GM18870 (cell line): ENCODE results near the gene STX10.
A peak's percentile ranks its signal among the peaks of the same experiment; 100 is the strongest.
"Not testable (repeated sequence)": the region's sequence is repeated elsewhere in the genome, so short reads cannot be mapped to it uniquely, and the experiment has no call there.

Source experiments
- ATAC-seq: cut with Tn5 transposase; IDR thresholded peaks from one replicate; pipeline ENCODE4 v1.9.1; 2021; ENCODE audit warnings: moderate library complexity; ENCODE audit not compliant: unreplicated experiment

STX10 gene, protein sequence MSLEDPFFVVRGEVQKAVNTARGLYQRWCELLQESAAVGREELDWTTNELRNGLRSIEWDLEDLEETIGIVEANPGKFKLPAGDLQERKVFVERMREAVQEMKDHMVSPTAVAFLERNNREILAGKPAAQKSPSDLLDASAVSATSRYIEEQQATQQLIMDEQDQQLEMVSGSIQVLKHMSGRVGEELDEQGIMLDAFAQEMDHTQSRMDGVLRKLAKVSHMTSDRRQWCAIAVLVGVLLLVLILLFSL

DNA sequence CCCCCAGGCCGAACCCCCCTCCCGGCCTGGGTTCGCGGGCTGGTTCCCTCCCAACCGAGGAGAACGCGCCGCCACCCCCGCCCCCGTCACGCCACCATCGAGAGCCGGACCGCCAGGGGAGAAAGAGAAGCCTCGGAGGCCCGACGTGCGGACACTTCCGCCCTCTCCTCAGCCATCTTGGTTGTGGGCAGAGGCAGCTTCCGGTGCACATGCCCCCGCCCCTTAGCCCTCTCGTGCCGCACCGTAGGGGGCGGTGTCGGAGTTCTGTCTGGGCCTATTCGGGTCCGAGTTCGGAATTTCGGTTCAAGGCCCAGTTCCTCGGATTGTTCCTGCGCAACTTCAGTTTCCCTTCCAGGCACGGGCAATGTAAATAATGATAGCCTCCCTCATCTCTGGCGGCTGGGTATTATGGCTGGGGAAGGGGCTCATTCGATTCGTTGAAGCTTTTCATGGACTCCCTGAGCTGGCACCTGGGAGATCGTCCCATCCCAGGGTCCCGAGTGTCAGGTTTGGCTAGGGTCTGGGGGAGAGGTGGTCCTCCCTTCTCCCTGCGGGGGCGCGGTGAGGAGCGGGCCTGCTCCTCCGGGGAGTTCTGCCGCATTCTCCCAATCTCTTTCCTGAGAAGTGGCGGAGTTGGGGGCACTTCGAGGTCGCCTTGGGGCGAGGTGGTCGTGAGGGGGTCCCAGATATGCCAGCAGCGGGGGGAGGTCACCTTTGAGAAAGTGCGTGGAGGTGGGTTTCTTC is at the start of gene STX10, which contains the start of gene IER2:
STX10 (minus strand) TSS at position 189 of the 744 bp plus-strand sequence. CDS start 202 bp downstream, outside the sequence.
IER2 (plus strand) TSS at position 225 of the 744 bp plus-strand sequence. CDS start 2,776 bp downstream, outside the sequence.
- peak; percentile 30 for ATAC-seq

DNA sequence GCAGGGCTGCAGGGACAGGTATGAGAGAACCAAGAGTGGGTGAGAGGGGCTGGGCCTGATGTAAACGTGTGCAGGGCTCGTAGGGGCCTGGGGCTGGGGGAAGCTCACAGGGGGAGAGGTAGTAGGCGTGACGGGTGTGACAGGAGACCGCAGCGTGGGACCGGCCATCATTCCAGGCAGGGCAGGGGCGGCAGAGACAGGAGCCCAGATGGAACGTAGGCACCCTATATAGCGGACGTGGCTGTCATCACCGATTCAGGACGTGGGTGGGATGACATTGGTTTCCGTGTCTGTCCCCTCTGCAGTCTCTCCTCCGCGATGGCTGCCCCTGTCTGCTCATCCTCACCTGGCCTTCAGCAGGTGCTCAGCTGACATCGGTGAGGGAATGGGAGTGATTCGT is 48.5 kb upstream of the STX10 start:
- ATAC-seq: no peak

DNA sequence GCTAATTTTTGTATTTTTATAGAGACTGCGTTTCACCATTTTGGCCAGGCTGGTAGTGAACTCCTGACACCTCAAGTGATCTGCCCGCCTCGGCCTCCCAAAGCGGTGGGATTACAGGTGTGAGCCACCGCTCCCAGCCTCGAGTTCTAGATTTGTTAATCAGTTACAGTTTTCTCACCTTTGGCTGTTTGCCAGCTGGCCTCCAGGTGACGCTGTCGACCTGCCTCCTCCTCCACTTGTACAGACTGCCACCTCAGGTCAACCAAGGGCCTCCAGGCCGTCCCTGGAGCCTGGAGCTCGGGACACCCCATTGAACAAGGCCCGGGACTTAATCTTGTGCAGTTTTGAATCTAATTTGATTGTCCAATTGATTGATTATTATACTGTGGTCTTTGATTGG is 45.5 kb upstream of the STX10 start:
- no peak for ATAC-seq

DNA sequence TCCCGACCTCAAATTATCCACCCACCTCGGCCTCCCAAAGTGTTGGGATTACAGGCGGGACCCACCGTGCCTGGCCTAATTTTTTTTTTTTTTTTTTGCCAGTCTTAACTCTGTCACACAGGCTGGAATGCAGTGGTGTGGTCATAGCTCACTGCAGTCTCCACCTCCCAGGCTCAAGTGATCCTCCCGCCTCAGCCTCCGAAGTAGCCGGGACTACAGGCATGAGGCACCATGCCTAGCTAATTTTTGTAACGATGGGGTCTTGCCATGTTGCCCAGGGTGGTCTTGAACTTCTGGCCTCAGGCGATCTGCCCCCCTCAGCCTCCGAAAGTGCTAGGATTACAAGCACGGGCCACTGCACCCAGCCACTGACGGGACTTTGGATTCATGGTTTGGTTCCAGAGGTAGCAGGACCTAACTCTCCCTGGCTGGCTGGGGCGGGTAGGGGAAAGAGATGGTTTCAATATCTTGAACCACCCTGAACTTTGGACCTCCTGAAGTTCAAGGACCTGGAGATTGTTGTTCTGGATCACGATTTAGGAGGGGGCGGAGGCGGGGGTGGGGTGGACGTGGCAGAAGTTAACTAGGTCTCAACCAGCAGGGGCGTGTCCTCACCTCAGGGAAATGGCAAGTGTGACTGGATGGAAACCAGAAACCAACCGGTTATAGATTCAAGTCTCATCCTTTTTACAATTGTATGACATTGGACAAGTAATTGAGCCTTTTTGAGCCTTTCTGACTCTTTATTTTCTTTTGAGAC is 40.8 kb upstream of the STX10 start:
- no peak for ATAC-seq

DNA sequence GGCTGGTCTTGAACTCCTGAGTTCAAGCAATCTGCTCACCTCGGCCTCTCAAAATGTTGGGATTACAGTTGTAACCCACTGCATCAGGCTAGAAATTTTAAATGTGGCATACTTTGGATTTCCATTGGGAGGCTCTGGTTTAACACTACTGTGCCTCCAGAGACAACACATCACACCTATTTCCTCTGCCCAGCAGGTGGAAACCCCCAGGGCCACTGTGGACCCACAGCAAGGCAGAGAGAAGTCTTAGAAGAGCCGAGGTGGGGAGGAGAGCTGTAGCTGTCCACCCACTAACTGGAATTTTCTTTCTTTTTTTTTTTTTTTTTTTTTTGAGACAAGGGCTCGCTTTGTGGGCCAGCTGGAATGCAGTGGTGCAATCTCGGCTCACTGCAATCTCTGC is 39.4 kb upstream of the STX10 start:
- ATAC-seq: no peak

DNA sequence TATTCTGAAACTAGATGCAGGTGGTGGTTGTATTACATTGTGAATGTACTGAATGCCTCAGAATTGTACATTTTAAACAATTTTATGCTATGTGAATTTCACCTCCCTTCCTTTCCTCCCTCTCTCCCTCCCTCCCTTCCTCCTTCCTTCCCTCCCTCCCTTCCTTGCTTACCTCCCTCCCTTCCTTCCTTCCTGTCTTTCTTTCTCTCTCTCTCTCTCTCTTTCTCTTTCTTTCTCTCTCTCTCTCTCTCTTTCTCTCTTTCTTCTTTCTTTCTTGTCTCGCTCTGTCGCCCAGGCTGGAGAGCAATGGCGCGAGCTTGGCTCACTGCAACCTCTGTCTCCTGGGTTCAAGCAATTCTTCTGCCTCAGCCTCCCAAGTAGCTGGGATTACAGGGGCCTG is 37.2 kb upstream of the STX10 start:
- ATAC-seq: no peak

DNA sequence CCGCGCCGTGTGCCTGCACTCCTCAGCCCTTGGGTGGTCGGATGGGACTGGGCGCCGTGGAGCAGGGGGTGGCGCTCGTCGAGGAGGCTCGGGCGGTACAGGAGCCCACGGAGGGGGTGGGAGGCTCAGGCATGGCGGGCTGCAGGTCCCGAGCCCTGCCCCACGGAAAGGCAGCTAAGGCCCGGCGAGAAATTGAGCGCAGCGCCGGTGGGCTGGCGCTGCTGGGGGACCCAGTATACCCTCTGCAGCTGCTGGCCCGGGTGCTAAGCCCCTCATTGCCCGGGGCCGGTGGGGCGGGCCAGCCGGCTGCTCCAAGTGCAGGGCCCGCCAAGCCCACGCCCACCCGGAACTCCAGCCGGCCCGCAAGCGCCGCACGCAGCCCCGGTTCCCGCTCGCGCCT is 36.5 kb upstream of the STX10 start:
- not testable (repeated sequence) for ATAC-seq

DNA sequence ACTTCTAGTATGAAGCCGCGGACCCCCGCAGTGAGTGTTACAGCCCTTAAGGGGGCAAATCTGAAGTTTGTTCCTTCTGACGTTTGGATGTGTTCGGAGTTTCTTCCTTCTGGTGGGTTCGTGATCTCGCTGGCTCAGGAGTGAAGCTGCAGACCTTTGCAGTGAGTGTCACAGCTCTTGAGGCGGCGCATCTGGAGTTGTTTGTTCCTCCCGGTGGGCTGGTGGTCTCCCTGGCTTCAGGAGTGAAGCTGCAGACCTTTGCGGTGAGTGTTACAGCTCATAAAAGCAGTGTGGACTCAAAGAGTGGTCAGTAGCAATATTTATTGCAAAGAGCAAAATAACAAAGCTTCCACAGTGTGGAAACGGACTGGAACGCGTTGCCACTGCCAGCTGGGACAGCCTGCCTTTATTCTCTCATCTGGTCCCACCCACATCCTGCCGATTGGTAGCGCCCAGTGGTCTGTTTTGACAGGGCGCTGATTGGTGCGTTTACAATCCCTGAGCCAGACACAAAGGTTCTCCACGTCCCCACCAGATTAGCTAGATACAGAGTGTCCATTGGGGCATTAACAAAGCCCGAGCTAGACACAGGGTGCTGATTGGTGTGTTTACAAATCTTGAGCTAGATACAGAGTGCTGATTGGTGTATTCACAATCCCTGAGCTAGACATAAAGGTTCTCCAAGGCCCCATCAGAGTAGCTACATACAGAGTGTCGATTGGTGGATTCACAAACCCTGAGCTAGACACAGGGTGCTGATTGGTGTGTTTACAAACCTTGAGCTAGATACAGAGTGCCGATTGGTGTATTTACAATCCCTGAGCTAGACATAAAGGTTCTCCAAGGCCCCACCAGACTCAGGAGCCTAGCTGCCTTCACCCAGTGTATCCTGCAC is 35.8 kb upstream of the STX10 start:
- ATAC-seq: not testable (repeated sequence)

DNA sequence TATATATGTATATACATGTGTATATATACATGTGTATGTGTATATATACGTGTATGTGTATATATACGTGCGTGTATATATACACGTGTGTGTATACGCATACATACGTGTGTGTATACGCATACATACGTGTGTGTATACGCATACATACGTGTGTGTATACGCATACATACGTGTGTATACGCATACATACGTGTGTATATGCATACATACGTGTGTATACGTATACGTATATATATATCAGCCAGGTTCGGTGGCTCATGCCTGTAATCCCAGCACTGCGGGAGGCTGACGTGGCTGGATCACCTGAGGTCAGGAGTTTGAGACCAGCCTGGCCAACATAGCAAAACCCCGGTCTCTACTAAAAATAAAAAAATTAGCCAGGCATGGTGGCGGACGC is 34.8 kb upstream of the STX10 start:
- ATAC-seq: not testable (repeated sequence)

DNA sequence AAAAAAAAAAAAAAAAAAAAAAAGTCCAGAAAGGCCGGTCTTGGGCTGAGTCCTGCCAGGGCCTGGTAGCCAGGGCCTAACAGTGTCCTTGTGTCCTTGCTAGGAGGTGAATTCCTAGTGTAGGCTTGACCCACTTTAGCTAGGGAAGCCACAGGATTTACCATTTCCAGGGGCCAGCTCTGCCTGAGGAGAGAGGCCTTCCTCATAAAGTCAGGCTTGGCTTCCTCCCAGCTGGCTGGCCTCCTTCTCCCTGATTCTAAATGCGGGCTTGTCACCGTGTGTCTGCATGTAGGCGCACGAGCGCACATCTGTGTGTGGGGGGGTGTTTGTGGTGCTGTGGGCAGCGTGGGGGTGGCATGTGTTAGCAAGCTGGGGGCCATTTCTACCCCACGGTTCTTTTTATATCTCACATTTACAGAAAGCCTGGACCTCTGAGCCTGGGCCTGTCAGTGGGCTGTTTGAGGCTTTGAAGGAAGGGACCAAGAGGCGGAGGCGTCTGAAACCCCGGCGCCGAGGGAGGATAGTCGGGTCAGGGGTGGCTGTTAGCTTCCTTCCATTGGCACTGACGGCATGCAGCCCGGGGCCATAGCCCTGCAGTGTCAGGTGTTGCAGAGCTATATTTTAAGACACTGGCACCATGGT is 31.7 kb upstream of the STX10 start:
- no peak for ATAC-seq

DNA sequence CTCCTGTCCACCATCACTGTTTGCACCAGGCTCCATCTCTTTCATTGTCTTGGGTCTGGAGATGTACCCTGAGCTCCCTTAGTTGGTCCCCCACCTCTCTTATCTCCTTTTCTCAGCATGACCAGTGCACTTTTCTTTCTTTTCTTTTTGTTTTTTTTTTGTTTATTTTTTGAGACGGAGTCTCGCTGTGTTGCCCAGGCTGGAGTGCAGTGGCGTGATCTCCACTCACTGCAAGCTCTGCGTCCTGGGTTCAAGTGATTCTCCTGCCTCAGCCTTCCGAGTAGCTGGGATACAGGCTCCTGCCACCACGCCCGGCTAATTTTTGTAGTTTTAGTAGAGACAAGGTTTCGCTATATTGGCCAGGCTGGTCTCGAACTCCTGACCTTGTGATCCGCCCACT is 28.1 kb upstream of the STX10 start:
- not testable (repeated sequence) for ATAC-seq

DNA sequence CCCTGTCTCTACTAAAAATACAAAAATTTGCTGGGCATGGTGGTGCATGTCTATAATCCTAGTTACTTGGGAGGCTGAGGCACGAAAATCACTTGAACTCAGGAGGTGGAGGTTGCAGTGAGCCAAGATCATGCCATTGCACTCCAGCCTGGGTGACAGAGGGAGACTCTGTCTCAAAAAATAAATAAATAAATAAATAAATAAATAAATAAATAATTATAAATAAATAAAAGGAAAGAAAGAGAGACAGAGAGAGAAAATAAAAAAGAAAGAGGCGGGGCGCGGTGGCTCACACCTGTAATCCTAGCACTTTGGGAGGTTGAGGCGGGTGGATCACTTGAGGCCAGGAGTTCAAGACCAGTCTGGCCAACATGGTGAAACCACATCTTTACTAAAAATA is 27.4 kb upstream of the STX10 start:
- not testable (repeated sequence) for ATAC-seq

DNA sequence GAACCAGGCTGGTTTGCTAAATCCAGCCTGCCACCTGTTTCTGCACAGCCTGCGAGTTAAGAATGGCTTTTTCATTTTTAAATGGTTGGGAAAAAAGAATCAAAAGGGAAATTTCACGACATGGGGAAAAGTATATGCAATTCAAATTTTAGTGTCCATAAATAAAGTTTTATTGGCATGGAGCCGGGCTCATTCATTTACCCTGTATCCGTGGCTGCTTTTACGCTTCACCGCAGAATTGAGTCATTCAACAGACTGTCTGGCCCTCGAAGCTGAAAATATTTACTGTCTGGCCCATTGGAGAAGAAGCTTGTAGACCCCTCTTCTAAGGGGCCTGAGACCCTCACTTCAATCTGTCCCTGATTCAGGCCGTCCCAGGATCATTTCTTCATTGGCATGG is 26.2 kb upstream of the STX10 start:
- no peak for ATAC-seq

DNA sequence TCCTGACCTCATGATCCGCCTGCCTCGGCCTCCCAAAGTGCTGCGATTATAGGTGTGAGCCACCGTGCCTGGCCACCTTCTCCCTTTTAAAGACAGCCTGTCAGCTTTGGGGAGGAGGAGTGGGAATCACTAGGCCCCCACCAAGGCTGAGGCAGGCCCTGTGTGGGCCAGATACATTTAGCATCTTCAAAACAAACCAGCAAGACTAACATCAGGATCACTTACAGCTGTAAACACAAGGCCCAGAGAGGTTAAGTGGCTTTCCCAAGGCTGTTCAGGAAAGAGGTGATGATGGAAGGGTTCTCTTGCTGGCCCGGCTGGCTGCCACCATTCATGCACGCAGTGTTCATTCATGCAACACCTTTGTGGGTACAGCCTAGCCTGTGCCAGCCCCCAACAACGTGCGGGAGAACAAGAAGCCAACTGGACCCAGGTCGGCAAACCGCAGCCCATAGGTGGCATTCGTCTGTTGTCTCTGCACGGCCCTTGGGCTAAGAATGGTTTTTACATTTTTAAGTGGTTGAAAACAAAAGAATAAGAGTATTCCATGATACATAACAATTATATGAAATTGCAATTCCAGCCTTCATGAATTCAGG is 23.1 kb upstream of the STX10 start:
- no peak for ATAC-seq

DNA sequence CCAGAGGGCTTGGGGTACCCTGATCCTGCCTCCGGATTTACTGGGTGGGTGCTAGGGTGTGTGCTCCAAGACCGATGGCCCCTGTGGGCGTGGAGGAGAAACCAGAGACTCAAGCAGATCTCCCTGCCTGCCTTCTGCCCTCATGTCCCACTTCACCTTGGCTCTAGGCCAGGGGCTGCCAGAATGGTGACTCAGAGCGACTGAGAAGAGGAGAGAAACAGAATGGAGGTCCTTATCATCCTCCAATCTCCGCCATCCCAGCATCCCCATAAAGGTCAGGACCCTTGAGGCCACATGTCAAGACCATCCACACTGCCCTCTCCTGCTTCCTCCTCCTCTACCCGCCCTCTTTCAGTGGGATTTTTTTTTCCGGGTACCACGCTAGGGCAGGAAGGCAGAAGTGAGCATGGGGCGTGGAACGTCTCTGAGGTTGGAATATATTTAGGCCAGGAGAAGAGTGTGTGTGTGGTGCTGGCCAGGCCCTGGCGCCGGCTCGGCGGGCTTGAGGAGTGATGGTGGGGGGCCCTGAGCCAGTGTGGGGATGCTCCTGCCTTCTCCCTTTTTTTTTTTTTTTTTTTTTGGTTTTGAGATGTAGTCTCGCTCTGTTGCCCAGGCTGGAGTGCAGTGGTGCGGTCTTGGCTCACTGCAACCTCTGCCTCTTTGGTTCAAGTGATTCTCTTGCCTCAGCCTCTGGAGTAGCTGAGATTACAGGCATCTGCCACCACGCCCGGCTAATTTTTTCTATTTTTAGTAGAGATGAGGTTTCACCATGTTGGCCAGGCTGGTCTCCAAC is 22.4 kb upstream of the STX10 start:
- ATAC-seq: no peak

DNA sequence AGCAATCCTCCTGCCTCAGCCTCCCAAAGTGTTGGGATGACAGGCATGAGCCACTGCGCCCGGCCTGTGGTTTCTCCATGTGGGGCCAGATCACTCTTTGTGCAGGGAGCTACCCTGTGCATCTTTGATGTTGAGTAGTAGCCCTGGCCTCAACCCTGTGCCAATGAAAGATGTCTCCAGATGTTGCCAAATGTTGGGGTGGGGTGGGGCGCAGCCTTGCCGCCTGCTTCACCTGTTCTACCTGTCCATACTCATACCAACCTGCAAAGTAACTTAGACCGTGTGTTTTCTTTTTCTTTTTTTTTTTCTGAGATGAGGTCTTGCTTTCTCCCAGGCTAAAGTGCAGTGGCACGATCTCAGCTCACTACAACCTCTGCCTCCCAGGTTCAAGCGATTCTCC is 21.0 kb upstream of the STX10 start:
- ATAC-seq: no peak

DNA sequence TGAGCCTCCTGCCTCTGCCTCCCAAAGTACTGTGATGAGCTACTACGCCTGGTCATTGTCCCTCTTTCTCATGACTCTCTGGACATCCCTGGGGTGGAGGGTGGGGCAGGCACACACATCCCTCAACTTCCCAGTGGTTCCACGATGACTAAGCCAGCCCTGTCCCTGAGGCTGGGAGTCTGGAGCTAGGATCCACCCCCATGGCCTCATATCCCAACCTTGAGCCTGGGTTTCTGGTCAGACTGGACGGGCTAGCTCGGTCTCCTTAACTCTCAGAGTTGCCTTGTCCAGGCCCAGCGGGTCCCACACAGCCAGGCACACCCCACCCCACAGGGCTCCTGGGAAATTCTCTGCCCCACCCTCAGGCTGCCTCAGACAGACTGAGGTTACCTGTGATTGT is 19.6 kb upstream of the STX10 start:
- no peak for ATAC-seq

DNA sequence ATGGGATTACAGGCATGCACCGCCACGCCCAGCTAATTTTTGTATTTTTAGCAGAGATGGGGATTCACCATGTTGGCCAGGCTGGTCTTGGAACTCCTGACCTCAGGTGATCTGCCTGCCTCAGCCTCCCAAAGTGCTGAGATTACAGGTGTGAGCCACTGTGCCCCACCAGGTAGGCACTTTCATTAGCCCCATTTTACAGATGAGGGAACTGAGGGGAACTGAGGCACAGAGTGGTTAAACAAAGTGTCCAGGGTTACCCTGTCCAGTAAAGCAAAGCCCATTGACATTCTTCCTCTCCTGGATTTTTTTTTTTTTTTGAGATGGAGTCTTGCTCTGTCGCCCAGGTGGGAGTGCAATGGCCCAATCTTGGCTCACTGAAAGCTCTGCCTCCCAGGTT is 16.0 kb upstream of the STX10 start:
- ATAC-seq: not testable (repeated sequence)
